Left lung (tissue), 10 donors: Measurements from ENCODE around the gene CACNA1E. TPM values are rescaled to one million over a fixed set of nuclear protein-coding genes. Genes with fewer than 3 reads are reported as not detected.

Experiments
- ATAC-seq: fragments of 200-7000 bp; cut with Tn5 transposase; one replicate; pipeline ENCODE4 v1.9.1; 2020; ENCODE audit warnings: moderate library complexity
- DNase-seq, 4 donors: peaks; one replicate each; pipeline ENCODE4 v3.0.0-alpha.2; 2013 to 2020
- H3K27ac ChIP-seq, 2 donors: fragments of 200-600 bp; sonication (generic) in 1 of 2; one replicate each; pipeline versions ENCODE4 v1.5.0 to v1.8.0; 2020 to 2021
- H3K27me3 ChIP-seq, 2 donors: fragments of 200-600 bp; sonication (generic) in 1 of 2; one replicate each; pipeline versions ENCODE4 v1.5.0 to v1.8.0; 2020 to 2021
- H3K36me3 ChIP-seq, 2 donors: fragments of 200-600 bp; sonication (generic) in 1 of 2; one replicate each; pipeline versions ENCODE4 v1.5.0 to v1.8.0; 2020 to 2021
- H3K4me1 ChIP-seq, 2 donors: fragments of 200-600 bp; one replicate each; pipeline ENCODE4 v1.8.0; 2021
- H3K4me3 ChIP-seq, 2 donors: fragments of 200-600 bp; sonication (generic) in 1 of 2; one replicate each; pipeline versions ENCODE4 v1.5.0 to v1.8.0; 2020 to 2021; ENCODE audit warnings: mild to moderate bottlenecking in 1 of 2
- H3K9me3 ChIP-seq, 2 donors: fragments of 200-600 bp; sonication (generic) in 1 of 2; one replicate each; pipeline versions ENCODE4 v1.5.0 to v1.8.0; 2020 to 2021
- CTCF ChIP-seq, 2 donors: fragments of 200-600 bp; sonication (generic) in 1 of 2; IDR thresholded peaks; one replicate each; pipeline versions ENCODE4 v1.5.0 to v1.8.0; 2021; ENCODE audit warnings: antibody characterized with exemption in 2 of 2
- intact Hi-C, 2 donors: fragments of 100-400 bp; cut with DNase I; formaldehyde crosslinking; loops; one replicate each; pipeline versions ENCODE4 v1.11.2 to v1.14.2; 2022
- polyA plus RNA-seq, 6 donors: library from polyadenylated mRNA; unstranded; fragments of 120-200 nt; gene quantifications; one replicate each; pipeline ENCODE4 v1.2.1, GENCODE V29; 2013; ENCODE audit not compliant: insufficient read length in 6 of 6
- total RNA-seq, 2 donors: library from RNA; stranded (reverse); fragmentation: NEBNext Ultra II Directional; extraction: Animal tissue kit (Norgen Biotek cat#: 25700); gene quantifications; one replicate each; pipeline ENCODE4 v1.2.1, GENCODE V29; 2021
- donor health status: DM: no; HTN: yes; CAD: no.
- donor health status: DM: no; HTN: no; CAD: no.

Gene CACNA1E
- total and polyA plus RNA-seq, 8 donors = 0.03 to 1.2 (median 0.13) TPM; not detected in 1

- ATAC-seq = no peak
- H3K4me3 ChIP-seq = no peak overlapping the region
- TF ChIP-seq CTCF (IDR thresholded peaks at IDR 0.05) = no peak
These were observed 111.9 kb downstream of the CACNA1E start for GRCh38 chr1:181595234-181595633.

GRCh38 chr1:181601186-181601950, 118.1 kb downstream of the CACNA1E start:
- Histone ChIP-seq H3K4me1 (no peaks in the 10 kb centered on the region), H3K9me3 (no peaks in the 10 kb centered on the region), H3K27me3 (no peaks in the 10 kb centered on the region), H3K4me3 (no peak overlapping the region), H3K27ac (no peak overlapping the region), H3K36me3 (no peaks in the 10 kb centered on the region)
- ATAC-seq (no peak), DNase-seq (no peak)
- TF ChIP-seq CTCF (IDR thresholded peaks at IDR 0.05) = no peak
- intact Hi-C loops = no loop called here

More at GRCh38 chr1:181595234-181595633, 111.9 kb downstream of the CACNA1E start:
- Histone ChIP-seq H3K9me3 (no peaks in the 10 kb centered on the region), H3K4me1 (no peaks in the 10 kb centered on the region), H3K27me3 (peaks cover 0 to 14% of the 10 kb centered on the region in 2 donors), H3K36me3 (no peaks in the 10 kb centered on the region), H3K27ac (no peak overlapping the region)
- intact Hi-C loops = no loop called here
- no peak for DNase-seq

- no peak for DNase-seq
These were observed 120.6 kb downstream of the CACNA1E start for GRCh38 chr1:181603735-181604410.

GRCh38 chr1:181604482-181605249, 121.3 kb downstream of the CACNA1E start:
- Histone ChIP-seq H3K27me3 (no peaks in the 10 kb centered on the region), H3K27ac (no peak overlapping the region), H3K4me3 (no peak overlapping the region), H3K36me3 (no peaks in the 10 kb centered on the region), H3K4me1 (no peaks in the 10 kb centered on the region), H3K9me3 (no peaks in the 10 kb centered on the region)
- TF ChIP-seq CTCF (IDR thresholded peaks at IDR 0.05) = no peak
- DNase-seq = no peak
- ATAC-seq = peak; percentile 82
- intact Hi-C loops = no loop called here

More at GRCh38 chr1:181603735-181604410, 120.6 kb downstream of the CACNA1E start:
- Histone ChIP-seq H3K36me3 (no peaks in the 10 kb centered on the region), H3K9me3 (no peaks in the 10 kb centered on the region), H3K27me3 (no peaks in the 10 kb centered on the region), H3K27ac (no peak overlapping the region), H3K4me1 (no peaks in the 10 kb centered on the region), H3K4me3 (no peak overlapping the region)
- no peak for ATAC-seq
- intact Hi-C loops = no loop called here
- TF ChIP-seq CTCF (IDR thresholded peaks at IDR 0.05) = no peak

GRCh38 chr1:181607524-181607923, 124.2 kb downstream of the CACNA1E start:
- no peak overlapping the region for H3K4me3 ChIP-seq
- intact Hi-C loops = no loop called here

More at GRCh38 chr1:181607524-181607923, 124.2 kb downstream of the CACNA1E start:
- Histone ChIP-seq H3K27me3 (no peaks in the 10 kb centered on the region), H3K36me3 (no peaks in the 10 kb centered on the region), H3K9me3 (no peaks in the 10 kb centered on the region), H3K4me1 (no peaks in the 10 kb centered on the region), H3K27ac (no peak overlapping the region)
- no peak for ATAC-seq
- no peak for DNase-seq
- TF ChIP-seq CTCF (IDR thresholded peaks at IDR 0.05) = no peak
